Sigmoid colon (tissue), 7 donors: ENCODE results near the gene PDLIM5. TPM values are rescaled to one million over a fixed set of nuclear protein-coding genes. Genes with fewer than 3 reads are reported as not detected.

ENCODE experiments used
- DNase-seq: peaks from one replicate; pipeline ENCODE4 v3.0.0-alpha.2; 2019
- H3K27ac ChIP-seq, 4 donors: fragments of 200-600 bp; sonication (generic); one replicate each; pipeline ENCODE4 v1.5.1; 2016 to 2019; ENCODE audit warnings: mild to moderate bottlenecking in 1 of 4
- H3K27me3 ChIP-seq, 3 donors: fragments of 200-600 bp; sonication (generic); one replicate each; pipeline ENCODE4 v1.5.1; 2019; ENCODE audit warnings: mild to moderate bottlenecking in 1 of 3
- H3K36me3 ChIP-seq, 4 donors: fragments of 200-600 bp; sonication (generic); one replicate each; pipeline ENCODE4 v1.5.1; 2016 to 2019
- H3K4me1 ChIP-seq, 4 donors: fragments of 200-600 bp; sonication (generic); one replicate each; pipeline ENCODE4 v1.5.1; 2017 to 2019
- H3K4me3 ChIP-seq, 4 donors: fragments of 200-600 bp; sonication (generic); one replicate each; pipeline ENCODE4 v1.5.1; 2017 to 2019; ENCODE audit warnings: mild to moderate bottlenecking in 2 of 4, moderate library complexity in 1 of 4
- H3K9me3 ChIP-seq, 4 donors: fragments of 200-600 bp in 3 of 4; sonication (generic) in 3 of 4; one replicate each; pipeline versions ENCODE4 v1.5.1 to v1.6.1; 2013 to 2019
- CTCF ChIP-seq, 4 experiments: fragments of 450-650 bp in 3 of 4; fragments of 200-600 bp in 1 of 4; IDR thresholded peaks; one replicate each; pipeline ENCODE4 v1.5.1; 2016 to 2019; ENCODE audit warnings: antibody characterized with exemption in 4 of 4, mild to moderate bottlenecking in 3 of 4, moderate library complexity in 2 of 4
- EP300 ChIP-seq, 4 donors: sonication (generic); formaldehyde crosslinking; IDR thresholded peaks; one replicate each; pipeline ENCODE4 v1.6.1; 2017; ENCODE audit warnings: antibody characterized with exemption in 4 of 4
- POLR2A ChIP-seq, 2 donors: fragments of 450-650 bp; IDR thresholded peaks; one replicate each; pipeline ENCODE4 v1.6.1; 2016; ENCODE audit warnings: antibody characterized with exemption in 2 of 2, mild to moderate bottlenecking in 2 of 2, moderate library complexity in 2 of 2
- POLR2AphosphoS5 ChIP-seq, 4 donors: sonication (generic); formaldehyde crosslinking; IDR thresholded peaks; one replicate each; pipeline ENCODE4 v1.6.1; 2017; ENCODE audit warnings: antibody characterized with exemption in 4 of 4
- WGBS, 2 donors: extraction: QIAGEN DNeasy Blood & Tissue Kit; methylation state at CpG; one replicate each; pipeline ENCODE4 v1.1.7; 2013; 5-methylcytosine and 5-hydroxymethylcytosine counted together
- intact Hi-C: fragments of 100-400 bp; cut with DNase I; formaldehyde crosslinking; loops from one replicate; pipeline ENCODE4 v1.15.1; 2023
- polyA plus RNA-seq, 3 donors: library from polyadenylated mRNA; stranded (reverse); fragments of 200-250 nt; gene quantifications; one replicate each; pipeline ENCODE4 v1.2.3, GENCODE V29; 2013
- total RNA-seq, 4 donors: library from RNA; depleted of rRNA; stranded (reverse); fragments of >200 nt; gene quantifications; one replicate each; pipeline ENCODE4 v1.1.0, GENCODE V29; 2016
- donor health status: healthy with polysubstance abuse.
- donor health status: Bipolar disorder and iron deficiency.
- donor health status: healthy.

Gene PDLIM5
- total and polyA plus RNA-seq, 7 donors: 31.2 to 221 (median 167) TPM

- intact Hi-C loops: no loop called here
- Histone ChIP-seq H3K36me3 (no peaks in the 10 kb centered on the region), H3K4me1 (peaks cover 0 to 65% (median 54%) of the 10 kb centered on the region in 4 donors), H3K4me3 (no peak overlapping the region), H3K9me3 (peaks cover 0 to 2% (median 0%) of the 10 kb centered on the region in 4 donors), H3K27me3 (no peaks in the 10 kb centered on the region), H3K27ac (peak overlapping the region in 3 of 4 donors; percentile 30 to 84 (median 52))
- 41 to 71% methylated on average over 3 of the region's 3 CpGs for WGBS, 2 donors
- no peak for DNase-seq
- TF ChIP-seq POLR2AphosphoS5 (IDR thresholded peaks at IDR 0.05) (peak in 1 of 4 donors; percentile 28), EP300 (IDR thresholded peaks at IDR 0.05) (peak; percentile 9 to 85 (median 56)), POLR2A (IDR thresholded peaks at IDR 0.05) (no peak), CTCF (IDR thresholded peaks at IDR 0.05) (no peak)
Observed at GRCh38 chr4:94516067-94516466, 64.3 kb downstream of the PDLIM5 start.

DNA sequence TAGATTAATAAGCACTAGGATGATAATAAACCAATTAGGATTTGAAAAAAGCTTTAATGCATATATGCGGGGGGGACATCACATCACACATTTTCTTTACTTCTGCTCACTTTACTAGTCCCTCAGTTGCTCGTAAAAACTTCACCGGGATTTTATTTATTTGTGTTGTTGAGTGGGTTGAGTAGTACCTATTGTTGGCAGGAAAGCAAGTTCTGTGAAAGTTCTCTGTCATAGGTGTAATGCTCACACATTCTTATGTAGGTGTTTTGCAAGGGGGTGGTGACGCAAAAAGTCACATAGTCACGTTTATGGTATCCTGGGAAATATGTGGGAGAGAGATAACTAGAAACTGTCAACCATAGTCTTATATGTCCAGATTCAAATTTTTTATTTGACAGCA is 65.3 kb downstream of the PDLIM5 start:
- Histone ChIP-seq H3K9me3 (peaks cover 0 to 2% (median 0%) of the 10 kb centered on the region in 4 donors), H3K27me3 (no peaks in the 10 kb centered on the region), H3K36me3 (no peaks in the 10 kb centered on the region), H3K27ac (peak overlapping the region in 2 of 4 donors; percentile 52 to 84), H3K4me1 (peaks cover 0 to 75% (median 61%) of the 10 kb centered on the region in 4 donors), H3K4me3 (no peak overlapping the region)
- WGBS, 2 donors: 60 to 76% methylated on average over 5 of the region's 5 CpGs
- TF ChIP-seq EP300 (IDR thresholded peaks at IDR 0.05): no peak
- no peak for TF ChIP-seq POLR2A (IDR thresholded peaks at IDR 0.05)
- no peak for TF ChIP-seq CTCF (IDR thresholded peaks at IDR 0.05)
- no peak for DNase-seq
- intact Hi-C loops: no loop called here

- H3K4me1 ChIP-seq: peaks cover 0 to 80% (median 66%) of the 10 kb centered on the region in 4 donors
- intact Hi-C loops: no loop called here
- TF ChIP-seq EP300 (IDR thresholded peaks at IDR 0.05): no peak
- TF ChIP-seq POLR2AphosphoS5 (IDR thresholded peaks at IDR 0.05): no peak
- TF ChIP-seq POLR2A (IDR thresholded peaks at IDR 0.05): no peak
- TF ChIP-seq CTCF (IDR thresholded peaks at IDR 0.05): no peak
- H3K27me3 ChIP-seq: no peaks in the 10 kb centered on the region
- H3K4me3 ChIP-seq: no peak overlapping the region
- no peaks in the 10 kb centered on the region for H3K36me3 ChIP-seq
- peak overlapping the region in 2 of 4 donors; percentile 52 to 84 for H3K27ac ChIP-seq
- H3K9me3 ChIP-seq: peaks cover 0 to 2% (median 0%) of the 10 kb centered on the region in 4 donors
- DNase-seq: no peak
- 79 to 87% methylated on average over 1 of the region's 1 CpG for WGBS, 2 donors
Observed at GRCh38 chr4:94517492-94517891, 65.8 kb downstream of the PDLIM5 start.

- peak overlapping the region in 3 of 4 donors; percentile 33 to 84 (median 79) for H3K27ac ChIP-seq
- no peak overlapping the region for H3K4me3 ChIP-seq
- peaks cover 0 to 95% (median 73%) of the 10 kb centered on the region in 4 donors for H3K4me1 ChIP-seq
- no peaks in the 10 kb centered on the region for H3K9me3 ChIP-seq
- no peaks in the 10 kb centered on the region for H3K27me3 ChIP-seq
- WGBS, 2 donors: 54 to 83% methylated on average over 5 of the region's 5 CpGs
- TF ChIP-seq POLR2A (IDR thresholded peaks at IDR 0.05): no peak
- no peak for TF ChIP-seq EP300 (IDR thresholded peaks at IDR 0.05)
- no peak for TF ChIP-seq POLR2AphosphoS5 (IDR thresholded peaks at IDR 0.05)
- TF ChIP-seq CTCF (IDR thresholded peaks at IDR 0.05): no peak
- intact Hi-C loops: no loop called here
- no peaks in the 10 kb centered on the region for H3K36me3 ChIP-seq
- DNase-seq: no peak
Observed at GRCh38 chr4:94519019-94519418, 67.3 kb downstream of the PDLIM5 start.
